ENCODE results near the gene SLFN12L. TPM values are rescaled to one million over a fixed set of nuclear protein-coding genes. Genes with fewer than 3 reads are reported as not detected.

Gene SLFN12L
- total and polyA plus RNA-seq, 10 of the 15 experiments (the other 5 are each of a cell fraction or from before 2014, with no cell fraction given) = 1.0 to 21.3 (median 9.4) TPM

GRCh38 chr17:35584061-35584460 is 46.6 kb upstream of the SLFN12L start:
- intact Hi-C loops (cut with micrococcal nuclease; ENCODE audit: unreplicated experiment) (no loop called here), in situ Hi-C loops (cut with MboI) (no loop called here)
- ATAC-seq (no peak), FAIRE-seq (no peak), DNase-seq (ENCODE audit: low read depth, low spot score) (no peak)
- RAD21 ChIA-PET (ENCODE audit: unreplicated experiment) = no interaction called here
- Histone ChIP-seq H3K27ac (ENCODE audit: control insufficient read depth, insufficient read depth) (no peak overlapping the region), H3K9me3 (replicated peaks; ENCODE audit: control insufficient read depth, insufficient read depth, low read length) (no peaks in the 10 kb centered on the region), H3K4me1 (ENCODE audit: control insufficient read depth, insufficient read depth, low read length) (peaks cover 14% of the 10 kb centered on the region), H3K27me3 (replicated peaks in 1 of 2; ENCODE audit: control insufficient read depth in 2 of 2, insufficient read depth in 2 of 2, low read length in 1 of 2) (no peaks in the 10 kb centered on the region), H3K79me2 (ENCODE audit: control insufficient read depth, insufficient read depth, low read length) (peaks cover 20% of the 10 kb centered on the region), H3K4me3 (no peak overlapping the region), H3K9ac (ENCODE audit: control insufficient read depth, insufficient read depth, low read length) (no peak overlapping the region), H3K36me3 (ENCODE audit: control insufficient read depth in 2 of 2, insufficient read depth in 2 of 2, low read length in 1 of 2) (no peaks in the 10 kb centered on the region), H3K4me2 (ENCODE audit: control insufficient read depth, insufficient read depth) (no peak overlapping the region), H4K20me1 (ENCODE audit: control insufficient read depth, insufficient read depth) (no peaks in the 10 kb centered on the region), H2AFZ (ENCODE audit: control insufficient read depth, low read depth, low read length) (no peak overlapping the region)
- CTCF ChIA-PET = no interaction called here
- BruUV-seq (replicated peaks) = no TSS peak
- WGBS (ENCODE audit: insufficient coverage, insufficient replicate concordance, low lambda C conversion rate, missing lambda C conversion rate) = 57% methylated on average over 1 of the region's 1 CpG
- POLR2A ChIA-PET = no interaction called here
- SMC1A ChIA-PET (ENCODE audit: uncharacterized antibody, unreplicated experiment) = no interaction called here
- TF ChIP-seq CBX5 (IDR thresholded peaks at IDR 0.05; ENCODE audit: low read depth) = no peak

DNA sequence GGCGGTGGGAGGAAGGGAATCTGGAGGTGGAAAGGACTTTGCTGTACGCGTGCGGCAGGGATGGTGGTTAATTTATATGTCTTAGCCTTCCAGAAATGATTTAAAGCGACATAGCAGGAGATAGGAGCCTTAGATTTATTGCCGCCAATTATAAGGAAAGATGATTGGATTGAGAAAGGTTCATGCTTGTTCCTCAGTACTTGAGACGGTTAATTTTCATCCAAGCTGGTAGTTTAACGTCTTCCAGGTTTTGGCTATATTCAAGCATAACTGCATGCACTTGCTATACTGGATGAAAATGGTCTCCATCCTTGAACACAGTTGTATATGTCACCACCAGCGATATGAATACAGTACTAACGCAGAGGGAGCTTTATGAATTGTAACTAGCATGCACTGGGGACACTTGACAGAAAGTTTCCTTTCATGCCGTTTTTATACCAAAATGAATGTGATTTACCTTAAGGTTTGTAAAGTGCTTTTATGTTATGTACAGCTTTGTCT is 41.5 kb upstream of the SLFN12L start:
- no peak for FAIRE-seq
- Histone ChIP-seq H4K20me1 (ENCODE audit: control insufficient read depth, insufficient read depth) (no peaks in the 10 kb centered on the region), H2AFZ (ENCODE audit: control insufficient read depth, low read depth, low read length) (peak overlapping the region; percentile 89), H3K4me2 (ENCODE audit: control insufficient read depth, insufficient read depth) (peak overlapping the region; percentile 78), H3K79me2 (ENCODE audit: control insufficient read depth, insufficient read depth, low read length) (peaks cover 3% of the 10 kb centered on the region), H3K27ac (ENCODE audit: control insufficient read depth, insufficient read depth) (peak overlapping the region; percentile 93), H3K4me3 (peak overlapping the region; percentile 83), H3K4me1 (ENCODE audit: control insufficient read depth, insufficient read depth, low read length) (peaks cover 11% of the 10 kb centered on the region), H3K36me3 (ENCODE audit: control insufficient read depth in 2 of 2, insufficient read depth in 2 of 2, low read length in 1 of 2) (no peaks in the 10 kb centered on the region), H3K9me3 (replicated peaks; ENCODE audit: control insufficient read depth, insufficient read depth, low read length) (no peaks in the 10 kb centered on the region), H3K27me3 (replicated peaks in 1 of 2; ENCODE audit: control insufficient read depth in 2 of 2, insufficient read depth in 2 of 2, low read length in 1 of 2) (no peaks in the 10 kb centered on the region), H3K9ac (ENCODE audit: control insufficient read depth, insufficient read depth, low read length) (peak overlapping the region; percentile 100)
- POLR2A ChIA-PET = interaction anchor here (0.6 to 4.3 kb wide), 8 partner anchors 8 to 230 kb away, joined by 3 to 62 read pairs (median 6); partner anchors contain the start of genes AP2B1, SLFN12L, SLFN13 and TAF15
- in situ Hi-C loops (cut with MboI) = no loop called here
- RAD21 ChIA-PET (ENCODE audit: unreplicated experiment) = interaction anchor here (0.8 to 4.2 kb wide), 9 partner anchors 8 to 266 kb away, joined by 3 to 35 read pairs (median 5); partner anchors contain the start of genes AP2B1 and SLFN12L
- TSS peak; percentile 86 for BruUV-seq (replicated peaks)
- SMC1A ChIA-PET (ENCODE audit: uncharacterized antibody, unreplicated experiment) = interaction anchor here (0.7 to 2.6 kb wide), 15 partner anchors 8 to 266 kb away, joined by 3 to 23 read pairs (median 4); partner anchors contain the start of genes AP2B1 and SLFN12L
- TF ChIP-seq ZNF274 (IDR thresholded peaks at IDR 0.05; ENCODE audit: insufficient read depth, insufficient read length) (no peak), NBN (IDR thresholded peaks at IDR 0.05) (0 out of 2 replicates have a peak, but pooled peaks have one; percentile 2)
- TF ChIP-seq, protein P1, sequence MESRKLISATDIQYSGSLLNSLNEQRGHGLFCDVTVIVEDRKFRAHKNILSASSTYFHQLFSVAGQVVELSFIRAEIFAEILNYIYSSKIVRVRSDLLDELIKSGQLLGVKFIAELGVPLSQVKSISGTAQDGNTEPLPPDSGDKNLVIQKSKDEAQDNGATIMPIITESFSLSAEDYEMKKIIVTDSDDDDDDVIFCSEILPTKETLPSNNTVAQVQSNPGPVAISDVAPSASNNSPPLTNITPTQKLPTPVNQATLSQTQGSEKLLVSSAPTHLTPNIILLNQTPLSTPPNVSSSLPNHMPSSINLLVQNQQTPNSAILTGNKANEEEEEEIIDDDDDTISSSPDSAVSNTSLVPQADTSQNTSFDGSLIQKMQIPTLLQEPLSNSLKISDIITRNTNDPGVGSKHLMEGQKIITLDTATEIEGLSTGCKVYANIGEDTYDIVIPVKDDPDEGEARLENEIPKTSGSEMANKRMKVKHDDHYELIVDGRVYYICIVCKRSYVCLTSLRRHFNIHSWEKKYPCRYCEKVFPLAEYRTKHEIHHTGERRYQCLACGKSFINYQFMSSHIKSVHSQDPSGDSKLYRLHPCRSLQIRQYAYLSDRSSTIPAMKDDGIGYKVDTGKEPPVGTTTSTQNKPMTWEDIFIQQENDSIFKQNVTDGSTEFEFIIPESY (IDR thresholded peaks at IDR 0.05) = no peak
- WGBS (ENCODE audit: insufficient coverage, insufficient replicate concordance, low lambda C conversion rate, missing lambda C conversion rate) = 2% methylated on average over 11 of the region's 11 CpGs
- intact Hi-C loops (cut with micrococcal nuclease; ENCODE audit: unreplicated experiment) = no loop called here
- DNase-seq (ENCODE audit: low read depth, low spot score) = no peak
- peak; percentile 48 for ATAC-seq
- CTCF ChIA-PET = interaction anchor here (0.6 to 2.9 kb wide), 12 partner anchors 8 to 584 kb away, joined by 3 to 21 read pairs (median 6); partner anchors contain the start of genes AP2B1 and SLFN12L

Measured in GM12878 (cell line).